Parietal lobe (tissue), 1 donor: ENCODE results near the gene PSMB11. TPM values are rescaled to one million over a fixed set of nuclear protein-coding genes. Genes with fewer than 3 reads are reported as not detected.

Experiments
- total RNA-seq: library from RNA; depleted of rRNA; stranded (reverse); fragments of >200 nt; gene quantifications from one replicate; pipeline ENCODE4 v1.2.3, GENCODE V29; 2014

PSMB11 gene
- not detected for total RNA-seq

GRCh38 chr14:23042162-23042965 lies at the start of gene PSMB11:
TSS of gene PSMB11 (plus strand) at chr14:23042212. CDS start at chr14:23042226, 14 bp downstream.

GRCh38 chr14:23009939-23010726 lies 31.9 kb upstream of the PSMB11 start, which contains the start of gene C14orf93:
TSS of gene C14orf93 (minus strand) at chr14:23010143. CDS start at chr14:22999023, 11,120 bp downstream.

GRCh38 chr14:23034498-23035302 lies 7.3 kb upstream of the PSMB11 start, which contains the start of gene PSMB5:
TSS of gene PSMB5 (minus strand) at chr14:23034900. CDS start at chr14:23034881, 19 bp downstream.

GRCh38 chr14:23056956-23057756 lies 15.1 kb downstream of the PSMB11 start, which contains the start of gene CDH24:
TSS of gene CDH24 (minus strand) at chr14:23057520. CDS start at chr14:23055733, 1,787 bp downstream.

Other genes with a start within 250 kb of the PSMB11 start
- 2.8 TPM for gene SLC7A7, start 226.8 kb upstream of the PSMB11 start, total RNA-seq
- gene MRPL52, start 212.3 kb upstream of the PSMB11 start, total RNA-seq = 18.2 TPM
- gene MMP14, start 205.6 kb upstream of the PSMB11 start, total RNA-seq = 8.5 TPM
- gene LRP10, start 170.5 kb upstream of the PSMB11 start, total RNA-seq = 4.1 TPM
- 1.9 TPM for gene REM2, start 159.0 kb upstream of the PSMB11 start, total RNA-seq
- gene RBM23, start 123.1 kb upstream of the PSMB11 start, total RNA-seq = 66.0 TPM
- gene PRMT5, start 112.8 kb upstream of the PSMB11 start, total RNA-seq = 46.6 TPM
- gene HAUS4, start 85.1 kb upstream of the PSMB11 start, total RNA-seq = 27.2 TPM
- 4.7 TPM for gene AJUBA, start 59.7 kb upstream of the PSMB11 start, total RNA-seq
- 6.3 TPM for gene C14orf93, start 32.1 kb upstream of the PSMB11 start, total RNA-seq
- 127 TPM for gene PSMB5, start 7.3 kb upstream of the PSMB11 start, total RNA-seq
- gene CDH24, start 15.3 kb downstream of the PSMB11 start, total RNA-seq = 22.5 TPM
- gene ACIN1, start 52.9 kb downstream of the PSMB11 start, total RNA-seq = 161 TPM
- 14.4 TPM for gene C14orf119, start 53.3 kb downstream of the PSMB11 start, total RNA-seq
- gene CIROP, start 62.8 kb downstream of the PSMB11 start, total RNA-seq = not detected
- not detected for gene CEBPE, start 77.0 kb downstream of the PSMB11 start, total RNA-seq
- gene SLC7A8, start 141.4 kb downstream of the PSMB11 start, total RNA-seq = 5.0 TPM
- gene RNF212B, start 195.7 kb downstream of the PSMB11 start, total RNA-seq = not detected
- gene HOMEZ, start 243.9 kb downstream of the PSMB11 start, total RNA-seq = 4.1 TPM